GM12865 (cell line): ENCODE measurements around the gene CYP2U1.

Experiments used
- DNase-seq: peaks from one replicate; pipeline ENCODE4 v3.0.0; 2010; ENCODE audit warnings: low read depth
- H3K4me3 ChIP-seq: 2 replicates; pipeline ENCODE4 v1.5.1; 2011; ENCODE audit warnings: mild to moderate bottlenecking, low read depth, low read length, control low read depth
- TF ChIP-seq, protein P1 (sequence below): IDR thresholded peaks from 2 replicates; pipeline ENCODE4 v1.5.1; 2011; ENCODE audit warnings: low read length, control low read depth, low read depth, inconsistent platforms; ENCODE audit not compliant: insufficient read depth; ENCODE audit errors: missing control alignments

The CYP2U1 gene

DNA sequence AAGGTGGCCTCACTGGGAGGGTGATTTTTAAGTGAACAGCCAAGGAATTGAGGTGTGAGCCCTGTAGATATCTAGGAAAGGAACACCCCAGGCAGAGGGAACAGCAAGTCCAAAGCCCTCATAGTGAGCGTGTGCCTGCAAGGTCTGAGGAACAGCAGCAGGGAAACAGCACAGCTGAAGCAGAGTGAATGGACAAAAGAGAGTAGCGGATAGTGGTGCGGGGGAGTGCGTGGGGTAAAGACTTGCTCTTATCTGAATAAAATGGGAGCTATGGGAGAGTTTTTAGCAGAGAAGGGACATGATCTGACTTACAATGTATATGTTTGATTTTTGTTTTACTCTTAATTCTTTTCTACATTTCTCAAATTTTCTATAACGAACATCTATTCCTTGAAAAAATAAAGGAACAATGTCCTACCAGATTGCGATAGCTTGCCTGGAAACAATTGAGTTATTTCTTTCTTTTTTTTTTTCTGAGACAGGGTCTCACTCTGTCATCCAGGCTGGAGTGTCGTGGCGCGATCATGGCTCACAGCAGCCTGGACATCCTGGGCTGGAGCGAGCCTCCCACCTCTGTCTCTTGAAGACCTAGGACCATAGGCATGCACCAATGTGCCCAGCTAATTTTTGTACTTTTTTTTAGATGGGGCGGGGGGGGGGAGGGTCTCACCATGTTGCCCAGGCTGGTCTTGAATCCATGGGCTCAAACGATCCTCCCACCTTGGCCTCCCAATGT lies 38.9 kb downstream of the CYP2U1 start:
- DNase-seq = no peak
- H3K4me3 ChIP-seq = no peak overlapping the region
- TF ChIP-seq, protein P1, sequence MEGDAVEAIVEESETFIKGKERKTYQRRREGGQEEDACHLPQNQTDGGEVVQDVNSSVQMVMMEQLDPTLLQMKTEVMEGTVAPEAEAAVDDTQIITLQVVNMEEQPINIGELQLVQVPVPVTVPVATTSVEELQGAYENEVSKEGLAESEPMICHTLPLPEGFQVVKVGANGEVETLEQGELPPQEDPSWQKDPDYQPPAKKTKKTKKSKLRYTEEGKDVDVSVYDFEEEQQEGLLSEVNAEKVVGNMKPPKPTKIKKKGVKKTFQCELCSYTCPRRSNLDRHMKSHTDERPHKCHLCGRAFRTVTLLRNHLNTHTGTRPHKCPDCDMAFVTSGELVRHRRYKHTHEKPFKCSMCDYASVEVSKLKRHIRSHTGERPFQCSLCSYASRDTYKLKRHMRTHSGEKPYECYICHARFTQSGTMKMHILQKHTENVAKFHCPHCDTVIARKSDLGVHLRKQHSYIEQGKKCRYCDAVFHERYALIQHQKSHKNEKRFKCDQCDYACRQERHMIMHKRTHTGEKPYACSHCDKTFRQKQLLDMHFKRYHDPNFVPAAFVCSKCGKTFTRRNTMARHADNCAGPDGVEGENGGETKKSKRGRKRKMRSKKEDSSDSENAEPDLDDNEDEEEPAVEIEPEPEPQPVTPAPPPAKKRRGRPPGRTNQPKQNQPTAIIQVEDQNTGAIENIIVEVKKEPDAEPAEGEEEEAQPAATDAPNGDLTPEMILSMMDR = no peak

DNA sequence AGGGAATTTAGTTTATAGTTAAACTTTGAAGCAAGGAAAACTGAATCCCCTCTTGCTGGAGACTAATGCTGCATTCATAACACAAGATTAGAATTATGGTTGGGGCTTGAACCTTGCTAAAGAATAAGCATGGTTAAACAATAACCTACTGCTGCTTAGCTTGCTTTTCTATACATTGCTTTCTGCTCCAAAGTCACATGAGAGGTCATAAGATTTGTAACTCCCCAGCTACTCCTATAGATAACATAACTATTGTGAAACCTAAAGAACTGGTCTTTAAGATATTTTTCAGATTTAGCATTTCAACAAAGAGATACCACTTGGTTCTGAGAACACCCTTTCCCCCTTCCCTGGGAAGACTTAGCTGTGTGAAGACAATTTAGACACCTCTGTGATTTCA lies 41.3 kb downstream of the CYP2U1 start:
- TF ChIP-seq, protein P1 = no peak
- no peak for DNase-seq
- no peak overlapping the region for H3K4me3 ChIP-seq

DNA sequence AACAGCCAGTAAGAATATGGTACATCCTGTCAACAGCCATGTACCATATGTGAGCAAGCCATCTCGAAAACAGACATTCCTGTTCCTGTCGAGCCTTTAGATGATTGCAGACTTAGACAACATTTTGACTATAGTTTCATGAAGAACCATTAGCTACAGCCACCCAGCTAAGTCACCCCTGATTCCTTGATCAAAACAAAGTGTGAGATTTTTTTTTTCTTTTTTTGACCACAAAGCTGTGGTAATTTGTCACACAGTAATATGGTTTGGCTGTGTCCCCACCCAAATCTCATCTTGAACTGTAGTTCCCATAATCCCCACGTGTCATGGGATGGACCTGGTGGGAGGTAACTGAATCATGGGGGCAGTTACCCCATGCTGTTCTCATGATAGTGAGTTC lies 43.2 kb downstream of the CYP2U1 start:
- no peak overlapping the region for H3K4me3 ChIP-seq
- TF ChIP-seq, protein P1 = no peak
- DNase-seq = no peak

DNA sequence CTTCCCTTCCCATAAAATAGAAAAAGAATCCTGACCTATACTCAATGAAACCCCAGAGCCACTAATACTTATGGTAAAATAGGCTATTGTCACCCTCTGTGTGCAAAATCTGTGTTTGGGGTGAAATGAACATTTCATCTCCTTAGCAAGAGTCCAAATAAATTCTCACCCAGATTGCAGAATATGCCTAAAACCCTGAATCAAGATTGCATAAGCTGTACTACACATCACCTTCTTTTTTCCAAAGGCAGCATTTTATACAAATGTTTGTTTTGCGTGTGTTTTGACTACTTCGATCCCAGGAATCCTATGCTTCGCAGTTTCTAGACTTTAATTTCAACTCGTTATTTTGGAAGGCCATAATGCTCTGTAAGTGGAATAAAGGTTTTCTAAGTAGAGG lies 46.1 kb downstream of the CYP2U1 start:
- TF ChIP-seq, protein P1 = no peak
- H3K4me3 ChIP-seq = no peak overlapping the region
- DNase-seq = no peak

DNA sequence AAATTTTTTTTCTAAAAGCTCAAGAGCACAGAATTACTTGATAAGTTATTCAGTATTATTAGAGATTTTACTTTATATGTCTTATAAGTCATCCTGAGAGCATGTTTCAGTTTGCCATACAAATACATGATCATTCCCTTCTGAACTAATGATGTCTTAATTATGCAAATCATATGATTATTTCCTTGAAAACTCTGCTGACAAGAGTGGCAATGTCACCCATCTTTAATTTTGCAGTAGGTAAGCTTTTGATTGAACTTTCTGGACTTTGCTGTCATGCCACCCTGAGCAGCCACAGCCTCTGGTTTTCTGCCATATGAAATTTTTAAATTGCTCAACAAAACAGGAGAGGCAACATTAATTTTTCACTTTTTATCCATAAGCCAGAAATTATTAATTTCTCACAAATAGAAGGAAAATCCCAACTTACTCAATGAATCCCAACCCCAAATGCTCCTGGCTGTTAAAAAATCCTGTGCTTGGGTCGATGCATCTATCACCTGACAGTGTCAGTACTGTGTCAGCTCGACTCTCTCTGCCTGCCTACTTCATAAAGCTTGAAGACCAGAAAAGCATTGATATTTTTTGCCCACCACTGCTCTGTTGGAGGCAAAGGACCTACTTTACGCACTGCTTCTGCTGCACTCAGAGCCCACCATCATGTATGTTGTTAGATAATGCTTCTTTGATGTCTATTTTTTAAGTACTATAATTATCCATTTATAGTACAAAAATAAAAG lies 46.8 kb downstream of the CYP2U1 start:
- no peak for DNase-seq
- TF ChIP-seq, protein P1 = no peak
- H3K4me3 ChIP-seq = no peak overlapping the region

DNA sequence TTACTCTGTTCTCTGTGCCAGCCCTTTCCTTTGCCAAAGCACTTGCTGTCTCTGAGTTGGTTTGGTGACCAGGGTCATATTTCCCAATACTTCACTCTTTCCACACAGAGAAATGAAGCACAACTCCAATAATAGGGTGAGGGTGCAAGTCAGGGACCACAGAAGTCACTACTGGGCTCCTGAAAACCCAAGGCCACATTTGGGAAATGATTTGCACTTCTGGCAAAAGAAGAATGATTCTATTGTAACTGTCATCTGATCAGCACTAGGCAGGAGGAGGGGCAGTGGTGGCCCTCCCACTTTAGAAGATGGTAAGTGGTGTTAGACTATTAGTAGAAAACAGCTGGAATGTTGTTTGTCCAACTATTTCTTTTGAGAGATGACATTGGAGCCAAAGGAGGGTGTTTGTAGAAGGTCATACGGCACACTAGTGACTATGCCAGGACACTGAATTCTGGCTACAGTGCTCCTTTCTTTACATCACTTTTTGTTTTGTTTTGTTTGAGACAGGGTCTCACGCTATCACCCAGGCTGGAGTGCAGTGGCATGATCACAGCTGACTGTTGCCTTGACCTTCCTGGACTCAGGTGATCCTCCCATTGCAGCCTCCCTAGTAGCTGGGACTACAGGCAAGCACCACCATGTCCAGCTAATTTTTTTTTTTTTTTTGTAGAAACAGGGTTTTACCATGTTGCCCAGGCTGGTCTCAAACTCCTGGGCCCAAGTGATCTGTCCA lies 47.5 kb downstream of the CYP2U1 start:
- H3K4me3 ChIP-seq = no peak overlapping the region
- TF ChIP-seq, protein P1 = no peak
- DNase-seq = no peak
